GM12878 (cell line): ENCODE measurements around the gene TMEM217. TPM values are rescaled to one million over a fixed set of nuclear protein-coding genes. Genes with fewer than 3 reads are reported as not detected.

Experiments used
- ATAC-seq: fragments of 200-7000 bp; cut with Tn5 transposase; 3 replicates; pipeline ENCODE4 v1.9.1; 2020; ENCODE audit warnings: mild to moderate bottlenecking, moderate library complexity
- BruUV-seq: library from RNA; stranded (reverse); fragments of 400-500 nt; replicated peaks from 2 replicates; lab custom pipeline; 2021; lab: Mats Ljungman, UMichigan
- CTCF ChIA-PET: fragments of 300-600 bp; sonication (Branson Sonifier 250); formaldehyde crosslinking; extraction: SDS; loops from one replicate; lab custom pipeline; 2021; ENCODE audit warnings: inconsistent platforms; lab: Yijun Ruan, JAX
- POLR2A ChIA-PET: fragments of 350-600 bp; formaldehyde crosslinking; extraction: SDS; loops from one replicate; lab custom pipeline; 2021; ENCODE audit warnings: inconsistent platforms; lab: Charles Lee
- RAD21 ChIA-PET: fragments of 300-600 bp; sonication (Branson Sonifier 250); formaldehyde crosslinking; loops from one replicate; lab custom pipeline; 2023; ENCODE audit warnings: antibody characterized with exemption; ENCODE audit not compliant: unreplicated experiment; lab: Charles Lee
- SMC1A ChIA-PET: fragments of 300-600 bp; sonication (Branson Sonifier 250); formaldehyde crosslinking; loops from one replicate; lab custom pipeline; 2023; ENCODE audit not compliant: unreplicated experiment, uncharacterized antibody; lab: Charles Lee
- DNase-seq: peaks from one replicate; pipeline ENCODE4 v3.0.0-alpha.2; 2011; ENCODE audit warnings: low read depth, low spot score
- FAIRE-seq: peaks from 3 replicates; lab custom pipeline; 2011; peaks lifted over from hg19 to GRCh38; lab: Jason Lieb, UNC
- H2AFZ ChIP-seq: 2 replicates; pipeline ENCODE4 v1.6.0; 2011; ENCODE audit warnings: low read depth, low read length, control low read depth; ENCODE audit not compliant: control insufficient read depth
- H3K27ac ChIP-seq: 2 replicates; pipeline ENCODE4 v1.5.1; 2011; ENCODE audit warnings: control low read depth; ENCODE audit not compliant: control insufficient read depth, insufficient read depth
- H3K27me3 ChIP-seq, 2 experiments: replicated peaks in 1 of 2; 2 replicates each; pipeline versions ENCODE4 v1.6.0 to v1.6.1; 2011; ENCODE audit warnings: low read length in 1 of 2; ENCODE audit not compliant: control insufficient read depth in 2 of 2, insufficient read depth in 2 of 2
- H3K36me3 ChIP-seq, 2 experiments: 2 replicates each; pipeline ENCODE4 v1.5.1; 2011; ENCODE audit warnings: low read length in 1 of 2; ENCODE audit not compliant: control insufficient read depth in 2 of 2, insufficient read depth in 2 of 2
- H3K4me1 ChIP-seq: 2 replicates; pipeline ENCODE4 v1.6.1; 2011; ENCODE audit warnings: mild to moderate bottlenecking, low read length, moderate library complexity, mixed read lengths; ENCODE audit not compliant: control insufficient read depth, insufficient read depth
- H3K4me2 ChIP-seq: 2 replicates; pipeline ENCODE4 v1.6.0; 2011; ENCODE audit warnings: control low read depth; ENCODE audit not compliant: control insufficient read depth, insufficient read depth
- H3K4me3 ChIP-seq: fragments of 200-600 bp; sonication (generic); 2 replicates; pipeline ENCODE4 v1.5.1; 2016
- H3K79me2 ChIP-seq: 2 replicates; pipeline ENCODE4 v1.6.0; 2011; ENCODE audit warnings: low read length; ENCODE audit not compliant: control insufficient read depth, insufficient read depth
- H3K9ac ChIP-seq: 2 replicates; pipeline ENCODE4 v1.8.0; 2011; ENCODE audit warnings: low read length, control low read depth, mixed read lengths; ENCODE audit not compliant: control insufficient read depth, insufficient read depth
- H3K9me3 ChIP-seq: replicated peaks from 3 replicates; pipeline ENCODE4 v1.5.1; 2011; ENCODE audit warnings: mild to moderate bottlenecking, low read length; ENCODE audit not compliant: control insufficient read depth, insufficient read depth
- H4K20me1 ChIP-seq: 2 replicates; pipeline ENCODE4 v1.6.0; 2011; ENCODE audit not compliant: control insufficient read depth, insufficient read depth
- BCL11A ChIP-seq: IDR thresholded peaks from 2 replicates; pipeline ENCODE4 v1.6.1; 2011; ENCODE audit warnings: low read depth, low read length
- CHD1 ChIP-seq: IDR thresholded peaks from 2 replicates; pipeline ENCODE4 v1.6.1; 2012; ENCODE audit warnings: low read depth, low read length, improper control_type of control experiment
- ESRRA ChIP-seq: IDR thresholded peaks from 2 replicates; pipeline ENCODE4 v1.6.1; 2012; ENCODE audit warnings: mild to moderate bottlenecking, low read length, improper control_type of control experiment
- LARP7 ChIP-seq: fragments of 450-650 bp; IDR thresholded peaks from 2 replicates; pipeline ENCODE4 v1.6.1; 2017; ENCODE audit warnings: mild to moderate bottlenecking
- RB1 ChIP-seq: fragments of 450-650 bp; formaldehyde crosslinking; IDR thresholded peaks from 2 replicates; pipeline ENCODE4 v1.6.1; 2017; ENCODE audit warnings: mild to moderate bottlenecking, borderline replicate concordance
- SP1 ChIP-seq: IDR thresholded peaks from one replicate; pipeline ENCODE4 v1.6.1; 2011; ENCODE audit warnings: low read depth, low read length
- SPI1 ChIP-seq: IDR thresholded peaks from 2 replicates; pipeline ENCODE4 v1.6.1; 2011; ENCODE audit warnings: low read depth, mild to moderate bottlenecking, low read length, moderate library complexity, borderline replicate concordance; ENCODE audit not compliant: insufficient read depth
- STAT1 ChIP-seq: fragments of 450-650 bp; conservative IDR thresholded peaks from 2 replicates; pipeline ENCODE4 v1.6.1; 2014; ENCODE audit warnings: antibody characterized with exemption, mild to moderate bottlenecking
- ZNF274 ChIP-seq: IDR thresholded peaks from one replicate; pipeline ENCODE4 v1.8.0; 2011; ENCODE audit not compliant: insufficient read length, insufficient read depth
- WGBS: methylation state at CpG from one replicate; pipeline ENCODE4 v1.1.6; 2016; ENCODE audit warnings: low lambda C conversion rate; ENCODE audit not compliant: insufficient replicate concordance, insufficient coverage; ENCODE audit errors: missing lambda C conversion rate; 5-methylcytosine and 5-hydroxymethylcytosine counted together
- in situ Hi-C: fragments of 300-500 bp; cut with MboI; formaldehyde crosslinking; loops from 9 replicates; pipeline ENCODE4 v1.14.3; 2018; ENCODE audit warnings: mixed read lengths
- intact Hi-C: fragments of 100-400 bp; cut with micrococcal nuclease; formaldehyde crosslinking; loops from one replicate; pipeline ENCODE4 v1.14.2; 2022; ENCODE audit not compliant: unreplicated experiment
- polyA plus RNA-seq, 11 experiments: library from polyadenylated mRNA; depleted of rRNA in 4 of 11; unstranded in 6 of 11; stranded (reverse) in 5 of 11; fragments of >200 nt; fragmentation: Nextera tagmentation in 4 of 11; fragmentation: Illumina TruSeq in 1 of 11; extraction: Ambion mirVana in 4 of 11; extraction: Trizol in 1 of 11; gene quantifications; 1 replicate in 1 of 11; 2 replicates in 10 of 11; pipeline versions ENCODE4 v1.2.1 to v1.2.3, GENCODE V29; 2011 to 2016; ENCODE audit warnings: inconsistent platforms in 2 of 11, missing spikeins in 2 of 11, low read depth in 1 of 11
- total RNA-seq, 4 experiments: library from RNA; depleted of rRNA in 3 of 4; stranded (reverse); fragments of >200 nt in 3 of 4; fragmentation: Illumina TruSeq in 1 of 4; extraction: Trizol in 1 of 4; gene quantifications; 2 replicates each; pipeline versions ENCODE4 v1.2.1 to v1.2.3, GENCODE V29; 2013 to 2021
- TF ChIP-seq, protein P1 (sequence below): fragments of 450-650 bp; formaldehyde crosslinking; IDR thresholded peaks from 2 replicates; pipeline ENCODE4 v1.5.0; 2022; ENCODE audit warnings: mild to moderate bottlenecking, missing genetic modification characterization
- TF ChIP-seq, protein P2 (sequence below): fragments of 450-650 bp; IDR thresholded peaks from 2 replicates; pipeline ENCODE4 v1.6.1; 2017; ENCODE audit warnings: borderline replicate concordance
- TF ChIP-seq, protein P3 (sequence below): IDR thresholded peaks from 2 replicates; pipeline ENCODE4 v1.6.1; 2012; ENCODE audit warnings: improper control_type of control experiment, low read depth, low read length; ENCODE audit not compliant: insufficient replicate concordance

The TMEM217 gene
- total and polyA plus RNA-seq, 10 of the 15 experiments (the other 5 are each of a cell fraction or from before 2014, with no cell fraction given) = 1.3 to 4.5 (median 2.3) TPM

DNA sequence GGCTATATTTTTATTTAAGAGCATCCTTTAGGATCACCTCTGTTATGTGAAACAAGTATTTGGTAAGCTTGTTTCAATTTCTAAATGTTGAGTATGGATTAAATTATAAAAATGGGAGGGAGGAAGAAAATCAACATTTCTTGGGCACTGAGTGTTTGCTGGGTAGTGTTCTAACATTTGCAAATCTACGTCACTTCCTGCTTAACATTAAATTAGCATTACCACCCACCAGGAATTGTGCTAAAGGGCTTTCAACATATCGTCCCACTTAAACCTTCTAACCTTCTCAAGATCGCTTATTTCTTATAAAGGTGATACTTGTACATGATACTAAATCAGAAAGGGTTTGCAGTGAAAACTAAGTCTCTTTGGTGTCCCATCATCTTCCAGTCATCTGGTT, 7.9 kb upstream of the TMEM217 start (continued):
- TF ChIP-seq, protein P1, sequence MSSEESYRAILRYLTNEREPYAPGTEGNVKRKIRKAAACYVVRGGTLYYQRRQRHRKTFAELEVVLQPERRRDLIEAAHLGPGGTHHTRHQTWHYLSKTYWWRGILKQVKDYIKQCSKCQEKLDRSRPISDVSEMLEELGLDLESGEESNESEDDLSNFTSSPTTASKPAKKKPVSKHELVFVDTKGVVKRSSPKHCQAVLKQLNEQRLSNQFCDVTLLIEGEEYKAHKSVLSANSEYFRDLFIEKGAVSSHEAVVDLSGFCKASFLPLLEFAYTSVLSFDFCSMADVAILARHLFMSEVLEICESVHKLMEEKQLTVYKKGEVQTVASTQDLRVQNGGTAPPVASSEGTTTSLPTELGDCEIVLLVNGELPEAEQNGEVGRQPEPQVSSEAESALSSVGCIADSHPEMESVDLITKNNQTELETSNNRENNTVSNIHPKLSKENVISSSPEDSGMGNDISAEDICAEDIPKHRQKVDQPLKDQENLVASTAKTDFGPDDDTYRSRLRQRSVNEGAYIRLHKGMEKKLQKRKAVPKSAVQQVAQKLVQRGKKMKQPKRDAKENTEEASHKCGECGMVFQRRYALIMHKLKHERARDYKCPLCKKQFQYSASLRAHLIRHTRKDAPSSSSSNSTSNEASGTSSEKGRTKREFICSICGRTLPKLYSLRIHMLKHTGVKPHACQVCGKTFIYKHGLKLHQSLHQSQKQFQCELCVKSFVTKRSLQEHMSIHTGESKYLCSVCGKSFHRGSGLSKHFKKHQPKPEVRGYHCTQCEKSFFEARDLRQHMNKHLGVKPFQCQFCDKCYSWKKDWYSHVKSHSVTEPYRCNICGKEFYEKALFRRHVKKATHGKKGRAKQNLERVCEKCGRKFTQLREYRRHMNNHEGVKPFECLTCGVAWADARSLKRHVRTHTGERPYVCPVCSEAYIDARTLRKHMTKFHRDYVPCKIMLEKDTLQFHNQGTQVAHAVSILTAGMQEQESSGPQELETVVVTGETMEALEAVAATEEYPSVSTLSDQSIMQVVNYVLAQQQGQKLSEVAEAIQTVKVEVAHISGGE (CRISPR knock-in tag) = no peak
- no peak for TF ChIP-seq BCL11A
- TF ChIP-seq, protein P2, sequence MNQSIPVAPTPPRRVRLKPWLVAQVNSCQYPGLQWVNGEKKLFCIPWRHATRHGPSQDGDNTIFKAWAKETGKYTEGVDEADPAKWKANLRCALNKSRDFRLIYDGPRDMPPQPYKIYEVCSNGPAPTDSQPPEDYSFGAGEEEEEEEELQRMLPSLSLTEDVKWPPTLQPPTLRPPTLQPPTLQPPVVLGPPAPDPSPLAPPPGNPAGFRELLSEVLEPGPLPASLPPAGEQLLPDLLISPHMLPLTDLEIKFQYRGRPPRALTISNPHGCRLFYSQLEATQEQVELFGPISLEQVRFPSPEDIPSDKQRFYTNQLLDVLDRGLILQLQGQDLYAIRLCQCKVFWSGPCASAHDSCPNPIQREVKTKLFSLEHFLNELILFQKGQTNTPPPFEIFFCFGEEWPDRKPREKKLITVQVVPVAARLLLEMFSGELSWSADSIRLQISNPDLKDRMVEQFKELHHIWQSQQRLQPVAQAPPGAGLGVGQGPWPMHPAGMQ = no peak
- TF ChIP-seq LARP7 = no peak
- TF ChIP-seq STAT1 = no peak
- no peak for TF ChIP-seq SPI1

DNA sequence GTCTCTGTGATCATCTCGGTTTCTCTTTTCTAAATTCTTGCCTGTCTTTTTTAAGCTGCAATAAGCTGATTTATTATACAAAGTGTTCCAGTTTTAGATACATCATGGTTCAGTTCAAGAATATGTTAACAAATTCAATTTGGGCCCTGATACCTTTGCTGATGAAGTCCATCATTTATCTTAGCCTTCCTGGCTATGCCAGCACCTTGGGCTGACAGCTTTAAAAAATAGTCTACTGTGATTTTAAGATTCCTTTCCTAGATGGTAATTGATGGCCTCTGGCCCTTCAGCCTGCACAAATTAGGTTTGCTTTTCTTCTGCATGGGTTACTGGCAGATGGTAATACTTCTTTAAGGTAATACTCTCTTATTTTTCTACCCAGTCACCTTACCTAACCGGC, 7.1 kb upstream of the TMEM217 start:
- Histone ChIP-seq H3K4me2 (no peak overlapping the region), H3K27me3 (no peaks in the 10 kb centered on the region), H3K27ac (no peak overlapping the region), H3K36me3 (0 out of 4 replicates have a peak, but pooled peaks cover 0 to 3% of the 10 kb centered on the region in 2 experiments), H3K4me1 (peaks cover 8% of the 10 kb centered on the region), H4K20me1 (no peaks in the 10 kb centered on the region), H3K9ac (no peak overlapping the region), H3K9me3 (no peaks in the 10 kb centered on the region; the same call in 2 of the 3 replicates), H2AFZ (no peak overlapping the region), H3K4me3 (no peak overlapping the region), H3K79me2 (peaks cover 30% of the 10 kb centered on the region)
- in situ Hi-C loops (no loop called here), intact Hi-C loops (no loop called here)
- SMC1A ChIA-PET = interaction anchor here (1.3 to 1.6 kb wide), 3 partner anchors 11 to 15 kb away, joined by 3 to 6 read pairs (median 4); no protein-coding TSS in a partner anchor
- DNase-seq (no peak), FAIRE-seq (no peak), ATAC-seq (no peak)
- CTCF ChIA-PET = interaction anchor here (0.6 to 2.3 kb wide), 4 partner anchors 11 to 49 kb away, joined by 3 to 9 read pairs (median 3); no protein-coding TSS in a partner anchor
- RAD21 ChIA-PET = no interaction called here
- 94% methylated on average over 2 of the region's 2 CpGs for WGBS
- POLR2A ChIA-PET = interaction anchor here (0.8 kb wide), 1 partner anchor 9 kb away, joined by 4 read pairs; no protein-coding TSS in a partner anchor
- BruUV-seq = no TSS peak
- TF ChIP-seq SP1 (no peak), RB1 (no peak), ZNF274 (no peak), CHD1 (no peak), ESRRA (no peak)
- TF ChIP-seq, protein P3, sequence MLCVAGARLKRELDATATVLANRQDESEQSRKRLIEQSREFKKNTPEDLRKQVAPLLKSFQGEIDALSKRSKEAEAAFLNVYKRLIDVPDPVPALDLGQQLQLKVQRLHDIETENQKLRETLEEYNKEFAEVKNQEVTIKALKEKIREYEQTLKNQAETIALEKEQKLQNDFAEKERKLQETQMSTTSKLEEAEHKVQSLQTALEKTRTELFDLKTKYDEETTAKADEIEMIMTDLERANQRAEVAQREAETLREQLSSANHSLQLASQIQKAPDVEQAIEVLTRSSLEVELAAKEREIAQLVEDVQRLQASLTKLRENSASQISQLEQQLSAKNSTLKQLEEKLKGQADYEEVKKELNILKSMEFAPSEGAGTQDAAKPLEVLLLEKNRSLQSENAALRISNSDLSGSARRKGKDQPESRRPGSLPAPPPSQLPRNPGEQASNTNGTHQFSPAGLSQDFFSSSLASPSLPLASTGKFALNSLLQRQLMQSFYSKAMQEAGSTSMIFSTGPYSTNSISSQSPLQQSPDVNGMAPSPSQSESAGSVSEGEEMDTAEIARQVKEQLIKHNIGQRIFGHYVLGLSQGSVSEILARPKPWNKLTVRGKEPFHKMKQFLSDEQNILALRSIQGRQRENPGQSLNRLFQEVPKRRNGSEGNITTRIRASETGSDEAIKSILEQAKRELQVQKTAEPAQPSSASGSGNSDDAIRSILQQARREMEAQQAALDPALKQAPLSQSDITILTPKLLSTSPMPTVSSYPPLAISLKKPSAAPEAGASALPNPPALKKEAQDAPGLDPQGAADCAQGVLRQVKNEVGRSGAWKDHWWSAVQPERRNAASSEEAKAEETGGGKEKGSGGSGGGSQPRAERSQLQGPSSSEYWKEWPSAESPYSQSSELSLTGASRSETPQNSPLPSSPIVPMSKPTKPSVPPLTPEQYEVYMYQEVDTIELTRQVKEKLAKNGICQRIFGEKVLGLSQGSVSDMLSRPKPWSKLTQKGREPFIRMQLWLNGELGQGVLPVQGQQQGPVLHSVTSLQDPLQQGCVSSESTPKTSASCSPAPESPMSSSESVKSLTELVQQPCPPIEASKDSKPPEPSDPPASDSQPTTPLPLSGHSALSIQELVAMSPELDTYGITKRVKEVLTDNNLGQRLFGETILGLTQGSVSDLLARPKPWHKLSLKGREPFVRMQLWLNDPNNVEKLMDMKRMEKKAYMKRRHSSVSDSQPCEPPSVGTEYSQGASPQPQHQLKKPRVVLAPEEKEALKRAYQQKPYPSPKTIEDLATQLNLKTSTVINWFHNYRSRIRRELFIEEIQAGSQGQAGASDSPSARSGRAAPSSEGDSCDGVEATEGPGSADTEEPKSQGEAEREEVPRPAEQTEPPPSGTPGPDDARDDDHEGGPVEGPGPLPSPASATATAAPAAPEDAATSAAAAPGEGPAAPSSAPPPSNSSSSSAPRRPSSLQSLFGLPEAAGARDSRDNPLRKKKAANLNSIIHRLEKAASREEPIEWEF = no peak
